GM23248 (cell line): ENCODE results near the gene CROCC2. TPM values are rescaled to one million over a fixed set of nuclear protein-coding genes. Genes with fewer than 3 reads are reported as not detected.

ENCODE experiments used
- DNase-seq: peaks from one replicate; pipeline ENCODE4 v3.0.0-alpha.2; 2015
- H2AFZ ChIP-seq: fragments of 200-600 bp; sonication (generic); 2 replicates; pipeline ENCODE4 v1.6.1; 2016; ENCODE audit warnings: antibody characterized with exemption
- H3F3A ChIP-seq: fragments of 200-600 bp; sonication (generic); 2 replicates; pipeline ENCODE4 v1.6.1; 2016; ENCODE audit warnings: mild to moderate bottlenecking, antibody characterized with exemption, mixed run types; ENCODE audit not compliant: insufficient read depth
- H3K27ac ChIP-seq: fragments of 200-600 bp; sonication (generic); 2 replicates; pipeline ENCODE4 v1.5.1; 2016; ENCODE audit warnings: mild to moderate bottlenecking
- H3K27me3 ChIP-seq: fragments of 200-600 bp; sonication (generic); replicated peaks from 2 replicates; pipeline ENCODE4 v1.6.1; 2016; ENCODE audit warnings: mild to moderate bottlenecking; ENCODE audit not compliant: insufficient read depth
- H3K36me3 ChIP-seq: fragments of 200-600 bp; sonication (generic); 2 replicates; pipeline ENCODE4 v1.6.1; 2016; ENCODE audit warnings: low read depth, mild to moderate bottlenecking
- H3K4me1 ChIP-seq: fragments of 200-600 bp; sonication (generic); 2 replicates; pipeline ENCODE4 v1.6.1; 2016; ENCODE audit warnings: mild to moderate bottlenecking; ENCODE audit not compliant: insufficient read depth
- H3K4me2 ChIP-seq: fragments of 200-600 bp; sonication (generic); one replicate; pipeline ENCODE4 v1.6.1; 2016; ENCODE audit warnings: mild to moderate bottlenecking; ENCODE audit not compliant: unreplicated experiment
- H3K4me3 ChIP-seq: fragments of 200-600 bp; sonication (generic); 2 replicates; pipeline ENCODE4 v1.5.1; 2016; ENCODE audit warnings: mild to moderate bottlenecking
- H3K79me2 ChIP-seq: fragments of 200-600 bp; sonication (generic); 2 replicates; pipeline ENCODE4 v1.6.1; 2016; ENCODE audit warnings: mild to moderate bottlenecking; ENCODE audit not compliant: insufficient read depth
- H3K9ac ChIP-seq: fragments of 200-600 bp; sonication (generic); 2 replicates; pipeline ENCODE4 v1.6.1; 2016; ENCODE audit warnings: mild to moderate bottlenecking
- H3K9me2 ChIP-seq: fragments of 200-600 bp; sonication (generic); 2 replicates; pipeline ENCODE4 v1.6.1; 2016; ENCODE audit warnings: mixed run types, mild to moderate bottlenecking, moderate library complexity; ENCODE audit not compliant: insufficient read depth
- H3K9me3 ChIP-seq: fragments of 200-600 bp; sonication (generic); one replicate; pipeline ENCODE4 v1.6.1; 2017; ENCODE audit warnings: low read depth
- H4K20me1 ChIP-seq: fragments of 200-600 bp; sonication (generic); 2 replicates; pipeline ENCODE4 v1.6.0; 2016; ENCODE audit not compliant: insufficient read depth
- EZH2 ChIP-seq: fragments of 200-600 bp; sonication (generic); IDR thresholded peaks from 2 replicates; pipeline ENCODE4 v1.6.1; 2018; ENCODE audit warnings: antibody characterized with exemption, mild to moderate bottlenecking; ENCODE audit not compliant: insufficient read depth, poor library complexity, severe bottlenecking
- EZH2phosphoT487 ChIP-seq: fragments of 200-600 bp; sonication (generic); IDR thresholded peaks from 2 replicates; pipeline ENCODE4 v1.6.1; 2018; ENCODE audit warnings: antibody characterized with exemption, moderate library complexity, mild to moderate bottlenecking, low read depth; ENCODE audit not compliant: insufficient read depth
- WGBS, 2 experiments: methylation state at CpG; one replicate each; pipeline ENCODE4 v1.1.6; 2015 to 2017; ENCODE audit warnings: low lambda C conversion rate in 2 of 2, low coverage in 1 of 2; ENCODE audit errors: missing lambda C conversion rate in 2 of 2; 5-methylcytosine and 5-hydroxymethylcytosine counted together
- in situ Hi-C: fragments of 300-500 bp; cut with MboI; formaldehyde crosslinking; loops from 2 replicates; pipeline ENCODE4 v1.15.0; 2020
- polyA plus RNA-seq: library from polyadenylated mRNA; unstranded; fragments of >200 nt; fragmentation: Nextera tagmentation; extraction: Ambion mirVana; gene quantifications from 2 replicates; pipeline ENCODE4 v1.2.1, GENCODE V29; 2016
- total RNA-seq: library from RNA; depleted of rRNA; stranded (reverse); fragments of >200 nt; shearing (Covaris generic); gene quantifications from 2 replicates; pipeline ENCODE4 v1.2.3, GENCODE V29; 2014

Gene CROCC2
- total and polyA plus RNA-seq, 2 experiments from 2014 or later, result under 0.01 TPM; not detected in 1

- no peak for DNase-seq
- Histone ChIP-seq H3K79me2 (peaks cover 22% of the 10 kb centered on the region), H2AFZ (no peak overlapping the region), H3K4me1 (peaks cover 12% of the 10 kb centered on the region), H3K9ac (no peak overlapping the region), H3K4me3 (no peak overlapping the region), H3K27me3 (no peaks in the 10 kb centered on the region), H3K36me3 (no peaks in the 10 kb centered on the region), H3K27ac (no peak overlapping the region), H3F3A (peaks cover 5% of the 10 kb centered on the region; the same call in 1 of the 2 replicates), H3K9me2 (no peaks in the 10 kb centered on the region), H3K9me3 (no peaks in the 10 kb centered on the region), H3K4me2 (no peak overlapping the region), H4K20me1 (no peaks in the 10 kb centered on the region)
- 84 to 88% methylated on average over 19 of the region's 19 CpGs for WGBS, 2 experiments
- no peak for TF ChIP-seq EZH2
- no peak for TF ChIP-seq EZH2phosphoT487
- in situ Hi-C loops, result no loop called here
These were observed 90.2 kb downstream of the CROCC2 start for GRCh38 chr2:240996161-240996833.

- DNase-seq, result no peak
- 72 to 78% methylated on average over 13 of the region's 13 CpGs for WGBS, 2 experiments
These were observed 90.7 kb downstream of the CROCC2 start for GRCh38 chr2:240996834-240997140.

GRCh38 chr2:240997141-240997855, 91.2 kb downstream of the CROCC2 start:
- no peak for TF ChIP-seq EZH2
- TF ChIP-seq EZH2phosphoT487, result no peak
- 50 to 52% methylated on average over 15 to 16 of the region's 16 CpGs for WGBS, 2 experiments
- H3K9me3 ChIP-seq, result no peaks in the 10 kb centered on the region
- H3K4me3 ChIP-seq, result peak overlapping the region; percentile 81; the same call in 1 of the 2 replicates
- DNase-seq, result peak; percentile 40
- no peaks in the 10 kb centered on the region for H3K27me3 ChIP-seq
- H3K4me2 ChIP-seq, result peak overlapping the region; percentile 75
- peaks cover 7% of the 10 kb centered on the region for H3K4me1 ChIP-seq
- H3K9me2 ChIP-seq, result no peaks in the 10 kb centered on the region
- H2AFZ ChIP-seq, result peak overlapping the region; percentile 85; the same call in 1 of the 2 replicates
- no peaks in the 10 kb centered on the region for H3K36me3 ChIP-seq
- peaks cover 30% of the 10 kb centered on the region for H3K79me2 ChIP-seq
- in situ Hi-C loops, result no loop called here
- no peak overlapping the region for H3K27ac ChIP-seq
- H3K9ac ChIP-seq, result peak overlapping the region; percentile 81
- H3F3A ChIP-seq, result peaks cover 2% of the 10 kb centered on the region; the same call in 1 of the 2 replicates
- H4K20me1 ChIP-seq, result no peaks in the 10 kb centered on the region

More at GRCh38 chr2:240996834-240997140, 90.7 kb downstream of the CROCC2 start:
- H3K79me2 ChIP-seq, result peaks cover 25% of the 10 kb centered on the region
- no peak overlapping the region for H3K4me2 ChIP-seq
- H3K36me3 ChIP-seq, result no peaks in the 10 kb centered on the region
- peaks cover 5% of the 10 kb centered on the region; the same call in 1 of the 2 replicates for H3F3A ChIP-seq
- H3K4me1 ChIP-seq, result peaks cover 12% of the 10 kb centered on the region
- TF ChIP-seq EZH2 (no peak), EZH2phosphoT487 (no peak)
- in situ Hi-C loops, result no loop called here
- no peak overlapping the region for H3K9ac ChIP-seq
- H3K4me3 ChIP-seq, result no peak overlapping the region
- no peaks in the 10 kb centered on the region for H3K27me3 ChIP-seq
- H3K9me2 ChIP-seq, result no peaks in the 10 kb centered on the region
- no peak overlapping the region for H2AFZ ChIP-seq
- H3K9me3 ChIP-seq, result no peaks in the 10 kb centered on the region
- H4K20me1 ChIP-seq, result no peaks in the 10 kb centered on the region
- no peak overlapping the region for H3K27ac ChIP-seq

GRCh38 chr2:240997856-240998705, 91.9 kb downstream of the CROCC2 start, which contains the start of gene SNED1:
Gene SNED1, plus strand, starts transcription at chr2:240998618. Its CDS starts 220 bp downstream, at chr2:240998838.
- no peaks in the 10 kb centered on the region for H4K20me1 ChIP-seq
- no peaks in the 10 kb centered on the region for H3K9me2 ChIP-seq
- H3K27me3 ChIP-seq, result no peaks in the 10 kb centered on the region
- no peak within 1 kb of the TSS for H3K27ac ChIP-seq
- in situ Hi-C loops, result no loop called here
- DNase-seq, result peak; percentile 92
- H3K9ac ChIP-seq, result peak within 1 kb of the TSS; percentile 83
- 2% methylated on average over 30 to 44 of the region's 61 CpGs for WGBS, 2 experiments
- H3K4me1 ChIP-seq, result peaks cover 4% of the 10 kb centered on the region; the same call in 1 of the 2 replicates
- peaks cover 34% of the 10 kb centered on the region for H3K79me2 ChIP-seq
- no peaks in the 10 kb centered on the region for H3K9me3 ChIP-seq
- peak within 1 kb of the TSS; percentile 85 for H3K4me2 ChIP-seq
- H3K36me3 ChIP-seq, result no peaks in the 10 kb centered on the region
- H2AFZ ChIP-seq, result peak within 1 kb of the TSS; percentile 85
- H3F3A ChIP-seq, result no peaks in the 10 kb centered on the region
- H3K4me3 ChIP-seq, result peak within 1 kb of the TSS; percentile 81
- TF ChIP-seq EZH2 (no peak), EZH2phosphoT487 (no peak)
